HPDE6-E6E7 (cell line): Measurements from ENCODE around the gene BACE2.
"Not testable (repeated sequence)": the region's sequence is repeated elsewhere in the genome, so short reads cannot be mapped to it uniquely, and the experiment has no call there.

ENCODE experiments used
- DNase-seq: peaks from one replicate; pipeline ENCODE4 v3.0.0; 2011; ENCODE audit warnings: missing footprints; ENCODE audit errors: extremely low spot score

The BACE2 gene

DNA sequence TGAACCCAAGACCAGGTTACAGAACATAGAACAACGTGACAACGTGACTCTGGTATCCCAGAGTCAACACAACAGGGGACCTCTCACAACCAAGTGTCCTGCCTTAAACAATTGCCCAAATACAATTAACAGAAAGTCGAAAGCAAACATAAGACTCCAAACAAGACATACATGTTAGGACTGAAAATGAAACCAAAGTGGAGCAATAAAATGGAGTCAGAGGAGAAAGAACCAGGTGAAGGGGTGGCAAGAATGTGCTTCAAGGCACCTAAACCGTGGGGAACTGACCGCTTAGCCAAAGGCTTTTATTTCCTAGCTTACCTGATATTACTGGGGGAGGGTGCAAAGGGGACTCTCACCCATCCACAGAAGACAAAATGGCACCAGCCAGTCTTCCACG is 17.8 kb downstream of the BACE2 start:
- no peak for DNase-seq

GRCh38 chr21:41186755-41187536 is 19.0 kb downstream of the BACE2 start:
- no peak for DNase-seq

GRCh38 chr21:41187537-41188025 is 19.6 kb downstream of the BACE2 start:
- no peak for DNase-seq

DNA sequence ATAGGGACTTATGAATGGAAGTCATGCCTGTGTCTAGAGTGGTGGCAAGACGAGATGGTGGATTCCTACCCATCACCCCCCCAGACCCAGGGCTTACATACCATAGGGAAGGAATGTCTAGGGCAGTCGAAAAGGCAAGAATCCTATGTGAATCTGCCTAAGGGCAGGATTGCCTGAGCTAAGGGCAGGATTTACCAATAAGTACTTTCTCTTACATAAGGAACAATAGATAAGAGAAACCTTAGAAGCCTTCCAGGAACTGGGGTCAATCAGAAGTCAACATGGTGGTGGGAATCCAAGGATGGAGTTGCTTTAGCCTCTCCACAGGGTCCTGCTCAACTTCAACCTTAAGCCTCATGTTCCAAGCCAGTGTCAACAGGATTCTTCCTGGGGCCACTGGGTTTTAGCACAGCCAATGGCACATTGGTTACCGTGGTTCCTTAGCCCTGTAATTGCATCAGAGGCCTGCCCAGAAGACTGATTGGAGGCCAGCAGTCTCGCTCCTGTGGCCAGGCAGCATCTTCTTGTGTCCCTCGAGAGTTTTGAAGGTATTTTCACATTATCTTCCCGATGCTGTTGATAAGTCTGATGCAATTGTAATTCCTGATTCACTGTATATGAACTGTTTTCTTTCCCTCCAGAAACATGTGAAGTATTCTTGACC is 20.7 kb downstream of the BACE2 start:
- no peak for DNase-seq

- DNase-seq = no peak
Observed at GRCh38 chr21:41189150-41189745, 21.3 kb downstream of the BACE2 start.

GRCh38 chr21:41192552-41192951 is 24.6 kb downstream of the BACE2 start:
- not testable (repeated sequence) for DNase-seq

DNA sequence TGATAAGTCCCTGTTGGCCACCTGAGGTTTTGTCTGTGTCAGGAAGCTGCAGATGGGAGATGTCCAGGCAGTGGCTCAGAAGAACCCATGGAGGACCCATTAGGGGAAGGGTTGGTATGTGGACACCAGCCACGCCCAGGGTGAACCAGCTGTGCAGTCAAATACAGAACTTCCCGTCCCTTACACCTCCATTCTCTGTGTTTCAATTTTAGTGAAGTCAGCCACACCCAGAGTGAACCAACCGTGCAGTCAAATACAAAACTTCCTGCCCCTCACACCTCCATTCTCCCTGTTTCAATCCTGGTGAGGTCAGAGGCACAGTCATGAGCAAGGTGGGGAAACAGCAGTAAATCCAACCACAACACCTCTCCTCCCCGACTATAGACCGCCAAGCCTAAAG is 27.4 kb downstream of the BACE2 start:
- DNase-seq = no peak

DNA sequence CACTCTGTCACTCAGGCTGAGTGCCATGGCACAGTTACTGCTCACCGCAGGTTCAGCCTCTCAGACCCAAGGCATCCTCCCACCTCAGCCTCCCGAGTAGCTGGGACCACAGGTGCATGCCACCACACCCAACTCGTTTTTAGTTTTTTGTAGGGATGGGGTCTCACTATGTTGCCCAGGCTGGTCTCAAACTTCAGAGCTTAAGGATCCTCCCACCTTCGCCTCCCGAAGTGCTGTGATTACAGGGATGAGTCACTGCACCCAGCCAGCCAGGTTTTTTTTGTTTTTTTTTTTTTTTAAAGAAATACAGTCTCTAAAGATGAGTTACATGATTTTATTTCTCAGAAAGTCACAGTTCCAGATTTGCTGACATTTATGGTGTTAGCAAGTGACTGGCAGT is 29.0 kb downstream of the BACE2 start:
- no peak for DNase-seq

DNA sequence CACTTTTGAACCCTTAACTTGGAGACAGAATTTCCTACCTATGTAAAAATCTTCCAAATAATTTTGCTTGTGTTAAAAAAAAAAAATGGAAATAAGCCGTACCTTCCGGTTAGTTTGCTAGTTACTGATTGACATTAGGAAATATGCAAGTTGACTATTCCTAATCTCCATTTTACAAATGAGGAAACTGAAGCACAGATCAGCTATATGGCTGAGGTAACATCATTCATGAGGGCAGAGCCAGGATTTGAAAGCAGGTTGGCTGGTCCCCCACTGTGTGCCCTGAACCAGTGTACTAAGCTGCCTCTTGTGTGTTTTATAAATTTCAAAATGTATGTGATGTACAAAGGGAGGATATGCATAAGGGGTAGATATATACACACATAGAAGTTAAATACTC is 29.6 kb downstream of the BACE2 start:
- no peak for DNase-seq

GRCh38 chr21:41198647-41199046 is 30.7 kb downstream of the BACE2 start:
- not testable (repeated sequence) for DNase-seq

DNA sequence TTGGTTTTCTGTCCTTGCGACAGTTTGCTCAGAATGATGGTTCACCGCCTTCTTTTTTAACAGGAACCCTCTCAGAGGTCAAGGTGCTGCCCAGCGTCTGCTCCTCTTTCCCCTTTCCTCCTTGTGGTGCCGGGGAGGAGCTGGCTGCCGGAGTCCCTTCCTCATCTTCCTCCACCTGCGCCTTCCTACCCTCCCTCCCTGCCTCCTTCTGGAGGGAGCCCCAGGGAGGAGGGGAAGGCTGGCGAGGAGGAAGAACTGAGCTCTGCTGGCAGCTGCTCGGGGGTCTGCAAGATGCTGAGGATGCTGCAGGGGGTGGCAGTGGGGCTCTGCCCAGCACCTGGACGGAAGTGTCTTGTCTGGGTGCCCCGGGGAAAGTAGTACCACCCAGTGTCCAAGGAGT is 31.2 kb downstream of the BACE2 start:
- no peak for DNase-seq

DNA sequence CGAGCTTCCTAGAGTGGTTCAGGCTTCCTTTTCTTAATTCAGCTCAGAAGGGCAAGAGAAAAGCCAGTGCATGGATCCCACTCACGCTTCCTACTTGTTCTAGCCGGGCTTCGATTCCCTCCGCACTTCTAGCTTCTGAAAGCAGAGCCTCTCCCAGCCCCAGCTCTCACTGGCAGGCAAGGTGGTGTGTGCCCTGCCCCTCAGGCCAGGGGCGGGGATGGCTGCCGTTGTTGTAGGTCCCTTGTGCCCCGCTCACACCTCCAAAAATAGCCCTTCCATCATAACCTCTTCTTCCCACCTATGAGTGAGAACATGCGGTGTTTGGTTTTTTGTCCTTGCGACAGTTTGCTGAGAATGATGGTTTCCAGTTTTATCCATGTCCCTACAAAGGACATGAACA is 31.6 kb downstream of the BACE2 start:
- DNase-seq = no peak

DNA sequence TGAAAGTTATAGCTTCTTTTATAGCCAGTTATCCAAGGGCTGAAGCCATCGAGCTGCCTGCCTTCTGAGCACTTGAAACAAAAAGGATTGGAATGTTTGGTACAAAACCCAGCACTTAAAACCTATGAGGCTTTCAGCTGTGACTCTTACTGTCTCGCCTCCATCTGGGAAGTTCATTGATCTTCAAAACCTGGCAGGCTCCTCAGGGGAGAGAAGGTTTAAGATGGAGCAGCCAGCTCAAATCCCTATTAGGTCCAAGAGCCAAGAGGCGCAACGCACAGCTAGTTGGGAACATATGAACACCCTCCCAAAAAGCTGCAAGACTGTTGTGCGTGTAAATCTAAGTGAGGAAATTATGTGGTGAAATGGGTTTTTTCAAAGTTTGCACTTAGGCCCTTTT is 33.4 kb downstream of the BACE2 start:
- no peak for DNase-seq

DNA sequence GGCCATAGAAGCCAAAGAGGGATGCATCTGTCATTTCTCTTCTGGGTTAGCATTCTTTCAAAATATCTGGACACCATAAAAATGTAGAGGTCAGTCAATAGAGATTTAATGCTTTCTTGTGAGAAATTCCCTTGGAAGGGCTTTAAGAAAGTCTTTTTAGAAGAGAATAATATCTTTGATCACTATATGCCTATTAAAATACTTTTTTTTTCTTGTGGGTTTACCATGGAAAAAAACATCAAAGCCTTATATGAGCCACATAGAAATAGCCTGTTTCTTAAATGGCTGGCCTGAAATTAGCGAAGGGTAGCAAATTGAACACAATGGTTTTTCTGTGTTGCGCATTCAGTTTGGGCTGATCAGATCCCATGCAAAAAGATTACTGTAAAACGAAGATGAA is 36.8 kb downstream of the BACE2 start:
- no peak for DNase-seq

DNA sequence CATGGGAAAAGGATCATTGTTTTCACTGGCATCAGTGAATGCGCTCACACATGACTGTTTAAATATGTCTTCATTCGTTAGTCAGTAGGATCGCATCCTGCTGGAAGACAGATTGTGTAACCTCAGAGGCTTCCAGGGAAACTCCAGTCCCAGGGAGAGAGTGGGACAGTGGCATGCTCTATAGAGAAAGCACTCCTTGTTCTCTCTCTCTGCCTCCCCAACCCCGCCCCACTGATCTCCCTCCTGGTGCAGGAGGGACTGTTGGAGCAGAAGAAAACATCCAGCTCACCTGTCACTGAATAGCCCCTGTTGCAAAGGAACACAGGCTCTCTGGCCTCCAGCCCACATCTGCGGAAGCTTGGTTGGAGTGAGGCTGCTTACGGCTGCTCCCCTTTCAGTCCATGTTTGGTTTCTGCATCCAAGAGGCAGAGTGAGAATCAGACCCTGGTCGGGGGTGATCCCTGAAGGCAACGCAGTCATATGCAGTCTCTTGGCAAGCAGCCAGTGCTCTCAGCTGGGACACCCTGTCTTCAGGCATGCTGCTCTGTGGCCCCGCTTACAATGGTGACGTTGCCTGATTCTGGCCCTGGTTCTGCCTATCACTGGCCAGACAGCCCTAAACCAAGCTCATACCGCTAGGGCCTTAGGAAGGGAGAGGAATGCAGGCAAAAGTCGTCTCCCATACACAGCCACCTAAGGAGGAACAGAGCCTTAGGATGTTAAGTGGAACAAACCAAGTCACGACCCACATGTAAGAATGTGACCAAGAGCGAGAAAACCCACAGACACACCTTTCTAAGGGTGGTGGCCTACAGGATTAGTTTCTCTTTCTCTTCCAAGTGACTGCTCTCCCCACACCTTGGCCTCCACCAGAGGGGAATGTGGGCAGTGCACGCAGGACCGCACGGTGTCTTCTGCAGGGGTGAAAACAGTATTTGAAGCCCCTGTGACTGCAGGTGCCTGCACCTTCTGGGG is 39.7 kb downstream of the BACE2 start:
- no peak for DNase-seq

DNA sequence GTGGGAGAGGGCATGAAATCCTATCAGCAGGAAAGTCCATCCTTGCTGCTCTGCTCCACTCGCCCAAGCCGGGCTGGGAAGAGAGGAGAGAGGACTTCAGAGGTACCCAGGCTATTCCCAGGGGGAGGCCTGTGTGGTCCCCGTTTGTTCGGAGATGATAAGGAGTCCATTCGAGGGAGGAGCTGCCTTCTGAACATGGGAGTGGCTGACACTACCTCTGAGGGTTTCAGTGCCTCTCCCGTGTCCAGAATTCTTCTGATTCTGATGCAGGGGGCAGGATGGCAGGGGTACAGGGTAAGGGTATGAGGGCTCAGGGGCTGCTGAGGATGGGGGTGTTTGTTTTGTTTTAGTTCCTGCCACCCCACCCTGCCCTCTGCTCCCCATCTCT is 40.4 kb downstream of the BACE2 start:
- no peak for DNase-seq

DNA sequence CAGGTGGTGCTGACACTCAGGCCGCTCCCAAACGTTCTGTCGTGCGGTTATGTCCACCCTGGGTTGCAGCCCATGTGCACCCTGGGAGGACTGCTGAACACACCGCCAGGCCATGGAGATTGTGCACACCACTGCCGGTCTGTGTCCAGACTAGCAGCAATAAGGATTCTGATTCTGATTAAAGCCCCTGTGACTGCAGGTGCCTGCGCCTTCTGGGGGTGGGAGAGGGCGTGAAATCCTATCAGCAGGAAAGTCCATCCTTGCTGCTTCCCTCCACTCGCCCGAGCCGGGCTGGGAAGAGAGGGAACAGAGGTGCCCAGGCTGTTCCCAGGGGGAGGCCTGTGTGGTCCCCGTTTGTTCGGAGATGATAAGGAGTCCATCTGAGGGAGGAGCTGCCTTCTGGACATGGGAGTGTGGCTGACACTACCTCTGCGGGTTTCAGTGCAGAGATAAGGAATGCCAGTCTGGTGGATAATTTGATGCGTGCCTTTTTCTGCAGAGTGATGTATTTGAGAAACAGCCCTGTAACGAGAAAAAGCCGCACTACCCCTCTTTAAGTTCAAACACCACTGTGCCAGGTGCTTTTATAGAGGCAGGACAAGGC is 41.2 kb downstream of the BACE2 start:
- DNase-seq = no peak

DNA sequence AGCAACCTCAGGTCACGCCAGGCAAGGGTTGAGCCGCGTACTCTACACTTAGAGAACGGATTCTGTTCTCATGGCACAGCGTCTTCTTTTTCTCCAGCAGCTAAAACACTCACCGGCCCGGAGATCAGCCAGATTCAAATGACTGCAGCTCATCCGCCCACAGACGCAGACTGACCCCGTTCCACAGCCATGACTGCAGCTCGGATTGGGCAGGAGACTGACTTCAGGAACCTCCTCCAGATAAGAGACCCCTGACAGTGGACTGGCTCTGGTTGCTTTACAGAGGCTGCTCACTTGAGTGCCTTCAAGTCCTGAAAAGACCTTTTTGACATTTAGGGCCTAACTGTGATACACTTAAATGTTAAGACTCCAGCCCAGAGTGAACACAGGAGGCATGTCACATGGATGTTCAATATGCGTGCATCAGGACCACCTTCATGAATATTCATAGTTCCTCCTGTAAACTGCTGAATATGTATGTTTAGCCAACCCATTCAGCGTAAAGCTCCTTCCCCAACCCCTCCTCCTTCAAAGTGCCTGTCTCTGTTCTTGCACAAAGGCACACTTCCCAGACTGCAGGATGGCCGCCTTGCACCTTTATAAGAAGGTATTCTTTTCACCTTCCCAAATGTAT is 42.6 kb downstream of the BACE2 start:
- no peak for DNase-seq

GRCh38 chr21:41211060-41211805 is 43.3 kb downstream of the BACE2 start:
- no peak for DNase-seq

- no peak for DNase-seq
Observed at GRCh38 chr21:41213021-41213420, 45.1 kb downstream of the BACE2 start.
